VCaP (cell line): ENCODE data around the gene ACOX3.

Source experiments
- H3K27ac ChIP-seq: fragments of 450-650 bp; 2 replicates; pipeline ENCODE4 v1.5.1; 2017
- TF ChIP-seq, protein P1 (sequence below): fragments of 450-650 bp; conservative IDR thresholded peaks from 2 replicates; pipeline ENCODE4 v1.5.1; 2017; ENCODE audit warnings: mild to moderate bottlenecking, moderate library complexity

The ACOX3 gene

DNA sequence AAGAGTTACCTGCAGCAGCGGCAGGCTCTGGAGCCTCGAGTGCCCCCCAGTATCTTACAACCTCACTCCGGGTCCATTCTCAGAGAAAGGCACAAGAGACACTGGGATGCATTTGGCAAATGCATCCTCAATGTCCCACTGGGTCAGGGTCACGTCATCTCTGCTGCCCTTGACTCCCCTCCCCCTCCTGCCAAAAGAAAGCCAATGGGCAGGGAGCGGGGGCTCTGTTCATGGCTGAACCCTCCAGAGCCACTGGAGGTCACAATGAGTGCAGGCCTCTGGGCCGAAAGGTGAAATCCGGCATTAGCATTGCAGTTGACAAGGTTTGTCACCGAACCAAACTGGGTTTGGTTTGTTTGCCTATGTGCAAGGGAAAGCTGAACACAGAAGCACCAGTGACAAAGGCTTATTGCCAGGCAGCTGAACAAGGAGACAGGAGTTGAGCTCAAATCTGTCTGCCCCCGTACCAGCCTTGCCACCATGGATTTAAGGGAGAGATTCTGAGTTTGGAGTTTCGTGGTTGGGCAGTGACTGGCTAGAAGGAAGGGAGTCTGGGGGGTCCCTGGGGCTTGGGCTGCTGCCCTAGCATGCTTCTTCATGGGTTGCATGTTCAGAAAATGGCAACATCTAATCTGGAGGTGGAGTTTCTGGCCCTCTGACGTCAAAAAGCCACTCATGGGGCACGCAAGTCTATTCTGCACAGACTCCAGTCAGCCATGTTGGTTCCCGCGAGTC lies 106.6 kb downstream of the ACOX3 start:
- no peak overlapping the region for H3K27ac ChIP-seq
- TF ChIP-seq, protein P1, sequence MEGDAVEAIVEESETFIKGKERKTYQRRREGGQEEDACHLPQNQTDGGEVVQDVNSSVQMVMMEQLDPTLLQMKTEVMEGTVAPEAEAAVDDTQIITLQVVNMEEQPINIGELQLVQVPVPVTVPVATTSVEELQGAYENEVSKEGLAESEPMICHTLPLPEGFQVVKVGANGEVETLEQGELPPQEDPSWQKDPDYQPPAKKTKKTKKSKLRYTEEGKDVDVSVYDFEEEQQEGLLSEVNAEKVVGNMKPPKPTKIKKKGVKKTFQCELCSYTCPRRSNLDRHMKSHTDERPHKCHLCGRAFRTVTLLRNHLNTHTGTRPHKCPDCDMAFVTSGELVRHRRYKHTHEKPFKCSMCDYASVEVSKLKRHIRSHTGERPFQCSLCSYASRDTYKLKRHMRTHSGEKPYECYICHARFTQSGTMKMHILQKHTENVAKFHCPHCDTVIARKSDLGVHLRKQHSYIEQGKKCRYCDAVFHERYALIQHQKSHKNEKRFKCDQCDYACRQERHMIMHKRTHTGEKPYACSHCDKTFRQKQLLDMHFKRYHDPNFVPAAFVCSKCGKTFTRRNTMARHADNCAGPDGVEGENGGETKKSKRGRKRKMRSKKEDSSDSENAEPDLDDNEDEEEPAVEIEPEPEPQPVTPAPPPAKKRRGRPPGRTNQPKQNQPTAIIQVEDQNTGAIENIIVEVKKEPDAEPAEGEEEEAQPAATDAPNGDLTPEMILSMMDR: no peak

DNA sequence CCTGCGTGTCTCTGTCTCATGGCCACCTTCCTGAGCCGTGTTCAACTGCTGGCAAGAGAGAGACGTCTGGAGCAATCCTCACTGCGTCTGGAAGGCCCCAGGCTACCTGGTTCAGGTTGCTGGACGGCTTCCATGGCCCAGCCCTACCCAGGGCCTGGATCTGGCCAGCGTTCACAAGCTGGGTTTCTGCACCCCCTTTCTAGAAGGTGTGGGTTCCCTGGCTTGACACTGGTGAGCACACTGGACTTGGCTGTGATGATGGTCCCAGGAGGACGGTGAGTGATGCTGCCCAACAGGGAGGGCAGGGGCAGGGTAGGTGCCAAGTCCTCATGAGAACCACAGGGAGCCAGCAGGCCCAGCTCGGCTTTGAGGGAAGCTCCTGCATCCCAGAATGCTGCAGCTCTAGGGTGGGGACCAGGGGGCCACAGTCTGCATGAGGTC lies 107.6 kb downstream of the ACOX3 start:
- TF ChIP-seq, protein P1: no peak
- H3K27ac ChIP-seq: no peak overlapping the region

DNA sequence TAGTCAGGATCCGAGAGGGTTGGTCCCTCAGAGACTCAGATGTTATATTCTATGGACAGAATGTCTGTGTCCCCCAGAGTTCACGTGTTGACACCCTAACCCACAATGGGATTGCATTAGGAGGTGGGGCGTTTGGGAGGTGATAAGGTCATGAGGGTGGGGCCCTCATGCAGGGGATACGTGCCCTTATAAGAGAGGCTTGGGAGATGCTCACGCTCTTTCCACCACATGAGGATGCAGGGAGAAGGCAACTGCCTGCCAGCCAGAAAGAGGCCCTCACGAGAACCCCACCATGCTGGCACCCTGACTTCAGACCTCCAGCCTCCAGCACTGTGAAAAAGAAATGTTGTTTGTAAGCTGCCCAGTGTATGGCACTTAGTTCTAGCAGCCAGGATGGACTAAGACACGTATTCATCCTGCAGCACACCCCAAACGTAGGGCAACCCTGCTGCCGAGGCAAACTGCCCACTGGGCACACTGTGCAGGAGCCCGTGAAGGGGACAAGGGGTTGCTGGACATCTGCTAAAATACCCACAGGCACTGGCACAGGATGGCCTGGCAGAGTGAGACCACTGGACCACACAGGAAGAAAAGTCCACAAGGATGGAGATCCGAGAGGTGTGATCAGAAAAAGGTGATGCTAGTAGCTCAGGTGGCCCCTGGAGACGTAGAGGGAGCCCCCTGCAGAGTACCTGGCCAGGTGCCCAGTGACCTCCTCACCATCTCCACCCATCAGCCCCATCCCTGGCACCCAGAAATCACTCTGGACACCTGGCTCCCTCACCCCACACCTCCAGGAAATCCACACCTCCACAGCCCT lies 108.3 kb downstream of the ACOX3 start:
- TF ChIP-seq, protein P1: no peak
- H3K27ac ChIP-seq: no peak overlapping the region

DNA sequence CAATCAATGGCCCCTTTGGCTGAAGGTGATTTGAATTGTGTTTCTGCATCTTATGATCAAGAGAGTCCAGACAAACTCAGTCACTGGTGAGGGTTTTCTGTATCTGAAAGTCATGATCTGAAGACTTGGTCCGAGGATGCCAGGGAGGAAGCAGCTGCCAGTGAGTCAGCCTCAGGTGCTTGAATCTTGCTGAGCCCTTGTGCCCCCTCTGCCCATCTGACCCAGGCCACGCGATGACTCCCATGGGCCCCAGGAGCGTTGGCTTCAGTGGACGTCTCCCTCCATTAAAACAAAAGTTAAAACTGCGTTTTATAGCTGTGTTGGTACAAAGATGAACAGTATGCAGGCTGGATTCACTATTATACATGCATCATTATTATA lies 109.0 kb downstream of the ACOX3 start:
- no peak overlapping the region for H3K27ac ChIP-seq
- TF ChIP-seq, protein P1: no peak

- H3K27ac ChIP-seq: no peak overlapping the region
- TF ChIP-seq, protein P1: no peak
These were observed 109.5 kb downstream of the ACOX3 start for GRCh38 chr4:8330821-8331574.

DNA sequence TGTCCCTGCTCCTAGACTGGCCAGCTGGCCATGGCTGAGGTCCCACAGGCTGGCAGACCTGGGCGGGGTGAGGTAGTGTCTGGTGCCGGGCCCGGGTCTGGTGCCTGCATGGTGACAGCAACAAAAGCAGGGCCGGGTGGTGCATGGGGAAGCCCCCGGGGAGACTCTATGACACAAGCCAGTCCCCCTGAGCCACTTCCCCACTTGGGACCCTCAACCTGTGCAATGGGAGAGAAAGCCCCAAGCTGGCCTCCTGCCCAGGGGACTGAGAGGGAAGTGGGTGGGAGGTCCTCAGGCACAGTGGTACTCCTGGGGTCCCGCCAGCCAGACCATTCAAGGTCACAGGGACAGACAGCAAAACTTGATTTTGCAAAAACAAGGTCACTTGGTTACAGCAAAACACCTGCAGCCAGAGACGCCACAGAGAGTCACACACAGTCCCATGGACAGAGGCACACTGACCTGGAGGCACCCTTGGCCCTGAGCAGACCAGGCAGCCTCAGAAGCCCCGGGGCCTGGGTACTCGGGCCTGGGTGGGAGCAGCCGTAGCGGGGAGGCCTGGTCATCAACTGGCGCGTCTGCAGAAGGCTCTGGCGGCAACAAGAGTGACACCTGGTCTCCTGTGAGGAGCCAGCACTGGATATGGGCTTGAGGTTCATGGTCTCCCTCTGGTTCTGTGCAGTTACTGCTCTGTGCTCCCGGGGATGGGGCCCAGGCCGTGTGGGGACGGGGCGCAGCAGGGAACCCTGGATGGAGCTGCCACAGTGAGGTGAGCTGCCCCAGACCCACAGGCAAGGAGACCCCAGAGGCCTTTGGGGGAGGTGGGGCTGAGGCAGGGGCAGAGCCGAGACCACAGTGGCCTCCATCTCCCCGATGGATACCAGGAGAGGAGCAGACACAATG lies 110.4 kb downstream of the ACOX3 start:
- TF ChIP-seq, protein P1: no peak
- no peak overlapping the region for H3K27ac ChIP-seq
